Stimulated activated CD4-positive, alpha-beta T cell treated with anti-CD3 and anti-CD28 coated beads, Interleukin-1b, Interleukin-23, amount 100 ng/mL, for 4 hours (primary cell): ENCODE results near the gene SIX6.

Source experiments
- DNase-seq, 2 donors: peaks; one replicate each; pipeline ENCODE4 v3.0.0-alpha.2; 2020; ENCODE audit warnings: low read depth in 2 of 2

SIX6 gene

GRCh38 chr14:60514378-60514740, 5.4 kb downstream of the SIX6 start:
- DNase-seq, result no peak

- no peak for DNase-seq
Observed at GRCh38 chr14:60514741-60515491, 6.0 kb downstream of the SIX6 start.

- DNase-seq, result no peak
Observed at GRCh38 chr14:60515511-60516289, 6.8 kb downstream of the SIX6 start.

- DNase-seq, result no peak
Observed at GRCh38 chr14:60532442-60532841, 23.5 kb downstream of the SIX6 start.

- no peak for DNase-seq
Observed at GRCh38 chr14:60537663-60538062, 28.7 kb downstream of the SIX6 start.

GRCh38 chr14:60544659-60545058, 35.7 kb downstream of the SIX6 start:
- no peak for DNase-seq

GRCh38 chr14:60553808-60554207, 44.9 kb downstream of the SIX6 start:
- no peak for DNase-seq

GRCh38 chr14:60561845-60562746, 53.1 kb downstream of the SIX6 start:
- no peak for DNase-seq
